IMR-90 (cell line): ENCODE data around the gene EPB41L1.

ENCODE experiments used
- BHLHE40 ChIP-seq: fragments of 150-350 bp; IDR thresholded peaks from 2 replicates; pipeline ENCODE4 v1.6.1; 2016; ENCODE audit warnings: mild to moderate bottlenecking, low read depth, low read length
- CEBPB ChIP-seq: IDR thresholded peaks from 2 replicates; pipeline ENCODE4 v1.6.1; 2012; ENCODE audit warnings: low read depth, low read length, improper control_type of control experiment
- CHD1 ChIP-seq: IDR thresholded peaks from 2 replicates; pipeline ENCODE4 v1.6.1; 2012; ENCODE audit warnings: low read depth, low read length, improper control_type of control experiment
- CTCF ChIP-seq: conservative IDR thresholded peaks from 2 replicates; pipeline ENCODE4 v1.5.1; 2012; ENCODE audit warnings: mild to moderate bottlenecking, low read depth, low read length, improper control_type of control experiment
- ELK1 ChIP-seq: fragments of 150-350 bp; IDR thresholded peaks from 2 replicates; pipeline ENCODE4 v1.6.1; 2016; ENCODE audit warnings: low read depth, mild to moderate bottlenecking, low read length, moderate library complexity, borderline replicate concordance
- MAFK ChIP-seq: IDR thresholded peaks from 2 replicates; pipeline ENCODE4 v1.6.1; 2012; ENCODE audit warnings: low read depth, low read length, improper control_type of control experiment
- MXI1 ChIP-seq: IDR thresholded peaks from 2 replicates; pipeline ENCODE4 v1.6.1; 2012; ENCODE audit warnings: low read depth, mild to moderate bottlenecking, low read length, moderate library complexity, borderline replicate concordance
- NFE2L2 ChIP-seq: fragments of 150-350 bp; IDR thresholded peaks from 2 replicates; pipeline ENCODE4 v1.6.1; 2016; ENCODE audit warnings: low read depth, mild to moderate bottlenecking, low read length
- POLR2A ChIP-seq: IDR thresholded peaks from 2 replicates; pipeline ENCODE4 v1.6.1; 2012; ENCODE audit warnings: mild to moderate bottlenecking, low read depth, low read length
- RAD21 ChIP-seq: IDR thresholded peaks from 2 replicates; pipeline ENCODE4 v1.6.1; 2012; ENCODE audit warnings: low read length, improper control_type of control experiment
- RCOR1 ChIP-seq: IDR thresholded peaks from 2 replicates; pipeline ENCODE4 v1.6.1; 2012; ENCODE audit warnings: mild to moderate bottlenecking, low read length, improper control_type of control experiment; ENCODE audit not compliant: insufficient replicate concordance
- RFX5 ChIP-seq: IDR thresholded peaks from 2 replicates; pipeline ENCODE4 v1.8.0; 2012; ENCODE audit warnings: low read depth, mild to moderate bottlenecking, low read length, moderate library complexity
- SMC3 ChIP-seq: fragments of 150-350 bp; IDR thresholded peaks from 2 replicates; pipeline ENCODE4 v1.6.1; 2016; ENCODE audit warnings: low read depth, mild to moderate bottlenecking, antibody characterized with exemption, low read length, moderate library complexity
- USF2 ChIP-seq: fragments of 150-350 bp; IDR thresholded peaks from 2 replicates; pipeline ENCODE4 v1.6.1; 2017; ENCODE audit warnings: mild to moderate bottlenecking, antibody characterized with exemption, low read length, low read depth

- TF ChIP-seq CTCF = no peak
- no peak for TF ChIP-seq POLR2A
- TF ChIP-seq RAD21 = no peak
- no peak for TF ChIP-seq ELK1
- no peak for TF ChIP-seq BHLHE40
- no peak for TF ChIP-seq CEBPB
- TF ChIP-seq NFE2L2 = no peak
- no peak for TF ChIP-seq SMC3
- no peak for TF ChIP-seq USF2
- no peak for TF ChIP-seq MAFK
- no peak for TF ChIP-seq RCOR1
- TF ChIP-seq RFX5 = no peak
- no peak for TF ChIP-seq CHD1
- TF ChIP-seq MXI1 = no peak
These were observed 127.3 kb downstream of the EPB41L1 start for GRCh38 chr20:36281785-36282380.
